NCI-H345 (cell line): Measurements from ENCODE around the gene C9.
"Not testable (repeated sequence)": the region's sequence is repeated elsewhere in the genome, so short reads cannot be mapped to it uniquely, and the experiment has no call there.

Experiments
- DNase-seq: peaks from one replicate; lab custom pipeline; 2025; lab: John Stamatoyannopoulos, UW

C9 gene

DNA sequence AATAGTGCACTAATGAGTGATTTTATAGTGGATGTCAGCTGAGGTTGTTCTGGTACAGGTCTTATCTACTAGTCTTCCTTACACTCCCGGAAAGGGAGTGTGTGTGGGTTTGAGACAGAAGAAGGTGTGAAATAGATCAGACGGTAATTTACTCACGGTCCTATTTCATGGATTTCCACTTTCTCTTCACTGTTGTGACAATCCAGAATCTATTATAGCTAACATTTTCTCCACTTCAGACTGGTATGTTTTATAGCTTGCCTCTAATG, 7.0 kb upstream of the C9 start:
- no peak for DNase-seq

DNA sequence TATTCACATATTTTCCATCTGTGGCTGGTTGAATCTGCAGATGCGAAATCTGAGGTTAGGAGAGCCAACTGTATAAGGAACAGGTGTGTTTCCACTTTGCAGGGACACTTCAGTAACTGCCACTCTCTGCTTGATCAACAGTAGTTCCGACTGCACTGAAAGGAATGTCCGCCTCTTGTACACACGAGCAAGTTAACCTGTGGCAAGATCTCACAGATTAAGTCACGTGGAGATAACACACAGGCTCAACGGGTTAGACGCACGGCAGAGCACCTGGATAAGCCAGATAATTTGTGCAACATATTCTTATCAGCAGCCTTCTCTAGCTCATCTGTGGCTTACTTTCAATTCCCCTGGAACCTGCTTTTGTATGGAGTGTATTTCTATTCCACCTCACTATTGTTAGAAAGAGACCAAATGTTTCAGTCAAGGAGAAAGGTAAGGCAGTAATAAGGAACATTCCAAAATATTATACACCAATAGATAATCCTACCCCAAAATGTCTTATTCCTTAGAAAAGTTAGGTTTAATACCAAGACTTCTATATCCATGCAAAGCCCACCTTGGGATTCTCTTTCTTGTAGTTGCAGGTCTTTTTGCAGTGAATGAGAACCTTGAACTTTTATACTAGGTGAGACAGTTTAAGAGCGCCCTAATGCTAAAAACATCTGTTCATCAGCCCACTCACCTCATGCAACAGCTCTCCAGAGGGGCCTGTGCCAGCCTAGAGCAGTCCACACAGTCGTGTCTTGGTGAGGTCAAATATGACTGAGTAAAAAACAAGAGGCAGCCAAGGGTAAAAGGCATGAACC, 6.5 kb upstream of the C9 start:
- no peak for DNase-seq

DNA sequence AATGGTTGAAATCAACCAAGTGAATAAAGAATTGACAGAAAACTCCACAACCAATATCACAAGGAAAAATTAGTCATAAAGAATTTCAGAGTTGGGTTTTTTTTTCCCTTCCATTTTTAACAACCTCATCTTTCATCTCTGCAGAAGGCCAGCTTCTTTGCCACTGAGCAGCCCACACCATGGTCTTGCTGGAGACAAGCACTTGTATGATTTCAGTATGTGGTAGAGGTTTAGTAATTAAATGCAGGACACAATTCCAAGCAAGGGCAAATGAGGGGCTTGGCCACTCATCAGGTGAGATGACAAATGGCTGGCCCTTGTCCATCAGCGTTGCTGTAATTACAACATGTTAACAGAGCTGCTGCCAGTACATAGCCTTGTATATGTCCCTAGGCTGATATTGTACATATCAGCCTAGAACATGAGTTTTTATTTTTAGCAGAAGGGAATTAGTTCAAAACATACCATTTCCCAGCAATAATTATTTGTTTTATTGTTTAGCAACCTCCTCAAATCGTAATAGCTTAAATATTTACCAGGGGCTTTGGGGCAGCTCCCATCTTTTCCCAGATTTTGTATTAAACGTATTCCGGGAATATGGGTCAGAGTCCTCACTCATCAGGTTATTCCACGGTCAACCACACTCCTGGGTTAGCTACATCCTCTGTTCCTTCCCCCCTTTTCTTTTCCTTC, 5.0 kb upstream of the C9 start:
- no peak for DNase-seq

DNA sequence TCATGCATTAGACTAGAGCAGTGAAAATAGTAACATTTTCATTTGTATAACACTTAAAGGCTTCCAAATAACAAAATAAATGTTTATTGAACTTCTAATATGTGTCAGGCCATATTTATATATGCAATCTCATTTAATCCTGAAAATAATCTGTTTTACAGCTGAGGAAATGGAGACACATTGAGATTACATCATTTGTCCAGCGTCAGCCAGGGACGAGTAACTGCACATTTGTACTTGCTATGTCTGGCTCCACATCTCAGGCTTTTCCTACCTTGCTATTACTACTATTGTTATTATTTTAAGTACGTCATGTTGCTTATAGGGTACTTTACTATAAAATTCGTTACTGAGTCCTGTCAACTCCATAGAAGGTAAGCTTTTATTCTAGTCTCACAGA, 3.8 kb upstream of the C9 start:
- no peak for DNase-seq

DNA sequence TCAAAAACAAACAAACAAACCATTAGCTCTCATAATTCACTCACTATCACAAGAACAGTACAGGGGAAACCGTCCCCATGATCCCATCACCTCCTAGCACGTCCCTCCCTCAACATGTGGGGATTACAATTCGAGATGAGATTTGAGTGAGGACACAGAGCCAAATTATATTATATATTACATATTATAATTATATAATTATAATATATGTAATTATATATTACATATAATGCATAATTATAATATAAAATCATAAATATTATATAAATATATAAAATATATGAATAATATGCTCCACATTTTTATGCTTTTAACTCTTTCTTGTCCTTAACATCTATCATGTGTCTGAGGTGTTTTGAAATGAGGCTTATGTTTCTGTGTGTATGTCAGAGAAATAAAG, 3.4 kb upstream of the C9 start:
- no peak for DNase-seq

DNA sequence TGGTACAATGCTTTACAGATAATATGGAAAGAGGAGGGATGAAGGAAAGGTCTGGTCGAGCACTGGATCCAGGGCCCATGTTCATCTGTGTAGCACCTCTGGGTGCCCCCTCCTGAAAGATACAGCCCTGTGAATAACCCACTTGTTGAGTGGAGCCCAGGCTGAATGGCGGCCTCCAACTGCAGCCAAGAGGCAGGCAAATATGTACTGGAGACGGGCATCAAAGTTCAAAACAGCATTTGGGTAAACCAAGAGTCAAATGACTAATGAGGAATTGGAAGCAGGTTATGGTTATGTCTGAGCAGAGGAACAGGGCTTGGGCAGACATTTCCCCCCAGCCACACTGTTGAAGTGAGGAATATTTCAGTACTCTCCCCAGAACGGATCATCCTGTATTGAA, 1.1 kb downstream of the C9 start:
- DNase-seq: no peak

DNA sequence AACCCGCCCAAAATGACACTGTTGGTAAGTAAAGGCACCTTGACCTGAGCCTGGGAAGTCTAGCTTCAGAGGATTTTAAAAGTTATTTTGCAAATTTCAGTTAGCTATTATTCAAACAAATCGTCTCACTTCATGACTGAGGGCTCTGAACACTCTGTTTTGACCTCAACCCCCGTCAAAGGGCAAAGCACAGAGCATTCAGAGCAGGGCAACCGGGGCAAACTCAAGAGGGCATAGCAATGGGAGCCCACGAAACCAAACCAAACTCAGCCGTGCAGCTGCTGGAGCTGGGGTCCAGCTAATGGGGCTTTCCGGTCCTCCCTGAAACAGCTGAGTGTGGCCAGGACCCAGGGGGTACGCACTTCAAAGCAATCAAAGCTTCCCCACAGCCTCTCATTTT, 1.6 kb downstream of the C9 start:
- no peak for DNase-seq

DNA sequence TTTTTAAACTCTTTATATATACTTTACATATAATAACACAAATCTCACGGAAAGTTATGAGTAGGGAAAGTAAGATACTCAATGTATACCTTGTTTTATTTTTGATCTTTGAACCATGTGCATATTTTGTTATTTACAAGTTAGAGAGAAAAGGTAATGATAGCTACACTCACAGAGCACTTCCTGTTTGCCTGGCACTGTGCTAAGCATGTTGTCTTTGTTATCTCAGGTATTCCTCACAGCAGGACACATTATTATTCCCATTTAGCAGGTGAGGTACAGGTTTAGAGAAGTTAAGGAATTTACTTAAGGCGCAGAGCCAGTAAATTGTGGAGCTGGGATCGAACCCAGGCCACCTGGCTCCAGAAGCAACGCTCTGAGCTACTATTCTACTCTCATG, 3.0 kb downstream of the C9 start:
- no peak for DNase-seq

DNA sequence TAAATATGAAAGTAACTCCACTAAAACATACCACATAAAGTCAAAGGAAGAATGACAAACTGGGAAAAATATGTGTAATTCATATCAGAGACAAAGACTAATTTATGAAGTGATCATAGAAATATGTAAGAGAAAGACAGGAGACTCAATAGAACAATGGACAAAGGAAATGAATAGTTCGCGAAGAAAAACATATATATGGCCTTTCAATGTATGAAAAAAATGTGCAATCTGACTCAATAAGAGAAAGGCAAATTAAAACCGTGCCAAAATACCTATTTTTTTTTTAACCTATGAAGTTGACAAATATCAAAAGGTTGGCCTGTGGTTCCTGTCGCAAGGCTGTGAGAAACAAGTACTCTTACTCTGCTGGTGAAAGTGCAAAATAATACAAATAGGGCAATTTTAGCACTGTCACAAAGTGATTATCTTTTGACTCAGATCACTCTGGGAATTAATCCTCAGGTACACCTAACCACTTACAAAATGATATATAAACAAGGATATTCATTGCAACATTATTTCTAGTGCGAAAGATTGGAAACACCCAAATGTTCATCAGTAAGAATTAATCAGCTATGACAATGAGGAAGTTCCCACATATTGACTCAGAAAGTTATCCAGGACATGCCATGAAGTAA, 3.7 kb downstream of the C9 start:
- DNase-seq: no peak

DNA sequence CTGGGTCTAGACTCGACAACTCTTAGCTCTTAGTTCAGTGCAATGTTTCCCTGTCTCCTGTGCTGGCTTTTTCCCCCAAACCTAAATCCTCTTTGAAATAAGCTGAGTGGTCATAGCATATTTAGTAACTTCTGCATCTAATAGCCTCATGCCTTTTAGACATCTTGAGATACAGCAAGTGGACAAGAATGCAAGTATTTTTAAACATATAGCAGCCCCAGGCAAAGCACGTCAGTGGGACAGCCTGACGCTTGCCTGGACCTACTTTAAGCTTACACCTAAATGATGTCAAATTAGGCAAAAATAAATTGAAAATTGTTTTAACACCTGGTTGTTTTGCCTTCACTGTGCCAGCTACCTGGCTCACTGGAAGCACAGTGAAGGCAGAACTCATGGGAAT, 8.0 kb downstream of the C9 start:
- DNase-seq: no peak

DNA sequence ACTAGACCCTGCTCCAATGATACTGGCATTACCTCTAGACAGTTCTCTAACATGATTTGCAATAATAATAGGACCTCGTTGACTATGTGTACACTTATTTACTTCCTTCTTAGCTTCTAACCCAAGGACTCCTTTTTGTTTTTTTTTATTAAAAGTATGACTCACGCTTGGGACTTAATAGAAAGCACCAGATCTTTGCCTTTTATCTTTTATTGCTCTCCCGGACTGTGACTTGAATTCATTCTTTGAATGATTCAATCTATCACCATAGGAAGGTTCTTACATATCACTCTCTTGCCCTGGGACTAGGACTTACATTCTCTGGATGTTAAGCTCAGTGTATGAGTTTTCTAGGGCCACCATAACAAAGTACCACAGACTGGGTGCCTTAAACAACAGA, 9.0 kb downstream of the C9 start:
- no peak for DNase-seq

DNA sequence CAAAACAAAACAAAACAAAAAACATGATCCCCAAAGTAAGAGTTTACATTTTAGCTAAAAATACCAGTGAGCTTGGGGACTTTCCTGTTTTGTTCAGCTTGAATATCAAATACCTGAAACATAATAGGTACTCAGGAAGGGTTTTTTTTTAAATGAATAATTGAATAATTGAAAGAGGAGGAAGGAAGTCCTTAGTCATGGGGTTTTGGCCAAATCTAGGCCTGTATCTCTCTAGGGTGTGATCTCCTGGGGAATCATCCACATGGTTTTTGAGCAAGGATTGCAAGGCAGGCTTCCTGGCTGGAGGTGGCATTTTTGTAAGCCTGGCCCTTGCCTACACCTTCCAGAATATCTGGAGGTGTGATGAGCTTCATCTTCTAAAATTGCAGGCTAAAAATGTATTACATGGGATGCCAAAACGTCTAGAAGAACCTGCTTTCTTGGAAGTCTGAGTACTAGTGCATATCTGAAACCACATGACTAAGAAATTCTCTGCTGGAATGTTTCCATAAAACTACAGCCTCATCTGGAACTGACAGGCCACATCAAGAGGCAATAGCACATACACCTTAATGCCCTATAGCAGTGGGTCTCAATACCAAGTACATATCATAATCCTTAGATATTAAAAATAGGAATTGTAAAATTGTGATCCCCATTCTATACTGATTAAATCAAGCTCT, 10.4 kb downstream of the C9 start:
- DNase-seq: no peak

DNA sequence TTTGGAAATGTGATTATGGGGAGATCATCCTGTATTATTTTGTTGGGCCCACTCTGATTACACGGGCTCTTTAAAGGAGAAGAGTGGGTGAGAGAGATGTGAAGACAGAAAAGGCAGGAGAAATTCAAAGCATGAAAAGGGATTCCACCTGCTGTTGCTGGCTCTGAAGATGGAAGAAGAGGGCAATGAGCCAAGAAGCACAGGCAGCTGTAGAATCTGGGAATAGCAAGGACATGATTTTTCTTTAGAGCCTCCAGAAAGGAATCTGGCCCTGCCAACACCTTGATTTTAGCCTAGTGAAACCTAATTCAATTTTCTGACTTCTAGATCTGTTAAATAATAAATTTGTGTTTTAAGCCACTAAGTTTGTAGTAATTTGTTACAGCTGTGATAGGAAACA, 11.3 kb downstream of the C9 start:
- no peak for DNase-seq

DNA sequence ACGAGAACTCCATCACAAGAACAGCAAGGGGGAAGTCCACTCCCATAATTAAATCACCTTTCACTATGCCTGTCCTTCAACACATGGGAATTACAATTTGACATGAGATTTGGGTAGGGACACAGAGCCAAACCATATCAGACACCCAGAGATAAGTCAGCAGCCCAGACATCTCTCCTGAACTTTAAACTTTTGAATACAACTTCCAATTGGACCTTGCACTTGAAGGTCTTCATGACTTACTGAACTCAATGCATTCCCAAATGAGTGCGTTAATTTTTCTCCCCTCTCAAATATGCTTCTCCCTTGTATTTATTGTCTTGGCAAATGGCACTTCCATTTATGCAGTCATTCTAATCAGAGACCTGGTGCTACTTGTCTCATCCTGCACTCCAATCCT, 12.1 kb downstream of the C9 start:
- no peak for DNase-seq

DNA sequence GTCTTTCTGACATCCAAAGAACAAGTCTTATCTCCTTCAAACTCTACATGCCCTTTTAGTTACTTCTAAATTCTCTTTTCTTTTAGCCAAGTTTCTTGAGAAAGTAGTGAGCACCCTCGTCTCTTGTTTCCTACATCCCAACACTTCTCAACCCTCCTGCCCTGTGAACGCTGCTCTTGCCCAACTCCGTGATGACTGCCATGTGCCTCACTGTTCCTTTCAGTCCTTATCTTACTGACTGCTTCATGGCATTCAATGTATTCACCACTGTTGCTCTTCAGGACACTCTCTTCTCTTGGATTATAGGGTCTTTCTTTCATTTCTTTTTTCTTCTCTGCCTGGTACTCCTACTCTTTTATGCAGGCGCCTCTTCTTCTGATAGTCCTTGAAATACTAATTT, 14.8 kb downstream of the C9 start:
- no peak for DNase-seq

DNA sequence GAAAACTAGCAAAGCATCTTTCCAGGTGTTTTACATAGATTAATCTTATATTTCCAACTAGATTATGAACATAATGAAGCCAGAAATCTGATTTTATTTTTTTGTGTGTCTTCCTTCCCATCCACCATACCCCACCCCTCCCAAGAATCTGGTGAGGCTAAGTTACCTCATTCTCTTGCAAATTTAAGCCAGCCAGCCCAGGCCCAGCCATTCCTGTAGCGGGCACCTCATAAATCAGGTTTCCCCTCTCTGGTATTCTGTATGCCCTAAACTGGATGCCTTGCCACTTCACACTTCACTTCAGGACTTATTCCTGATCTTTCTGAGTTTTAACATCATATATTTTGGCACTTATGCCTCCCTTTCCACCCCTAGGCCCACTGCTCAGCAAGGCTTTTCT, 21.8 kb downstream of the C9 start:
- no peak for DNase-seq

DNA sequence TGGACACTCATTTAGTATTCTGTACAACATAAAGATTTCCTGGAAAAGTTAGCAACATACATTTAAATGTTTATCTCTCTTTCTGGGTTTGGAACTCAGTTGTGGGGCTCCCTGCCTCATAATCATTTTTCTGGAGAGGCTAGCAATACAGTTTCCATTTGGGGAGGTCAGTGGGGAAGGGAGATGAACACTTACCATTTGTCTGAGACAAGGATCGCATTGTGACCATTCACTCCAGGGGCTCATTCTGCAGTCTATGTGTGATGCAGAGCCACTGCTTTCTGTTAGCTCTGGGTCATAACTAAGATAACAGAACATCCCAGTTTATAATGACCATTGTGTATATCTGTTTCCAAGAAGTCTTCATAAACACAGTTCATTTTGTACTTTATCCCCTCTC, 22.4 kb downstream of the C9 start:
- no peak for DNase-seq

DNA sequence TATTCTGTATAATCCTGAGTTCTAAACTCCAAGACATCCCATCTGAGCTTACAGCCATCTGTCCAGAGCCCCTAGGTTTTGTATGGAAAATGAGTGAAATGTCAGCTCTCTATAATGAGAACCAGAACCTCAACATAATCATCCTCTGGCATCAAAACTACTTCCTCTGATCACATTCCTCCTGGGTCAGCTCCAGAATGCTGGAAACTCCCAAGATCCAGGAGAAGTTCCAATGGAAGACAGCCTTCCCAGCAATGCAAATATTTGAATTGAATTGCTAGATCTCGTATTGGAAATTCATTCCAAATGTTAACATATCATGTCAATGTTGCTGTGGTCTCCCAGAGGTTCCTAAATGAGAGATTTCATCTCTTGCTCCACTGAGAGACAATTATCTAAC, 23.8 kb downstream of the C9 start:
- DNase-seq: no peak

DNA sequence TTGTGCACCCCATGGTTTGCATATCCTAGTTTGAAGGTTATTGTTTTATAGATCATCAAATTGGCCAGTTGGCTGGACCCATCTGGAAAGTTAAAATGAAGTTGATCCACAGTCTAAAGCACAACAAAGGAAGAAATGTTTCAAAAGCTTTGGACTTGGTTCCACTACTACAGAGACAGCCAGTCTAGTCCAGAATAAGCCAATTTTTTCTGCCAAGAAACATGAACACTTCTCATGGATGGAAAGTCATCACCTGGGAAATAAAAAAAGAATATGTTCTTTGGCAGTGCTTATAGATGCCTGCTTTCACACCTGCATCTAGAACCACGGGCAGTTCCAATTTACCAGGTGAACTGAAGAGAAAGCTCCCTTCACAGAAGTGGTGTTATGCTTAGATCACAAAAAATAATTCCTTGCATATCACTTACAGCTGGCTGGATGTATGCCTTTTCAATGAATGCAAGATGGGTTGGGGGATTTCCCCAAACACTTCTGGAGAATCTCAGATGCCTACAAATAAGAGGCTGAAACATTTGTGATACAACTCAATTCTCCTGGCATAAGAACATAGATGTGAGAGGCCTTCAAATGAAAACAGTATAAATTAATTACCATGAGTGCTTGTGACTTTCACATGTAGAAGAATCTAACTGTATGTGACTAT, 26.9 kb downstream of the C9 start:
- DNase-seq: no peak

DNA sequence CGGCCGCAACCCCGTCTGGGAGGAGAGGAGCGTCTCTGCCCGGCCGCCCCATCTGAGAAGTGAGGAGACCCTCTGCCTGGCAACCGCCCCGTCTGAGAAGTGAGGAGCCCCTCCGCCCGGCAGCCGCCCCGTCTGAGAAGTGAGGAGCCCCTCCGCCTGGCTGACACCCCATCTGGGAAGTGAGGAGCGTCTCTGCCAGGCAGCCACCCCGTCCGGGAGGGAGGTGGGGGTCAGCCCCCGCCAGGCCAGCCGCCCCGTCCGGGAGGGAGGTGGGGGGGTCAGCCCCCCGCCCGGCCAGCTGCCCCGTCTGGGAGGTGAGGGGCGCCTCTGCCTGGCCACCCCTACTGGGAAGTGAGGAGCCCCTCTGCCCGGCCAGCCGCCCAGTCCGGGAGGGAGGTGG, 30.0 kb downstream of the C9 start:
- not testable (repeated sequence) for DNase-seq

DNA sequence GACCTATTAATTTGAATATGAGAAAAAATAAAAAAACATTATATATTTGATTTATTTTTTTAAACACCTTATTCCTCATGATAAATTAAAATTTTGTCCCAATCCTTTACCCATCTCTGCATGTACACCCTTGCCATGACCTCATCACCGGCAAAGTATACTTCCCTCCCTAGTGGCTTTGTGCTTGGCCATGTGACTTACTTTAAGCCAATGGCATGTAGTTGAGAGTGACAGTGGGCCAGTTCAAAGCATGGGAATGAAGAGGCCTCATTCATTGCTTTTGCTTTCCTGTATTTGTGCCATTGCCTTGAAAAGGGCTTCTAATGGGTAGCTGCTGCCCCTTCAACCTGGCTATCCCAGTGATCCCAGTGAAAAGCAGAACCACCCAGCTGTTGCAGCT, 31.2 kb downstream of the C9 start:
- no peak for DNase-seq

DNA sequence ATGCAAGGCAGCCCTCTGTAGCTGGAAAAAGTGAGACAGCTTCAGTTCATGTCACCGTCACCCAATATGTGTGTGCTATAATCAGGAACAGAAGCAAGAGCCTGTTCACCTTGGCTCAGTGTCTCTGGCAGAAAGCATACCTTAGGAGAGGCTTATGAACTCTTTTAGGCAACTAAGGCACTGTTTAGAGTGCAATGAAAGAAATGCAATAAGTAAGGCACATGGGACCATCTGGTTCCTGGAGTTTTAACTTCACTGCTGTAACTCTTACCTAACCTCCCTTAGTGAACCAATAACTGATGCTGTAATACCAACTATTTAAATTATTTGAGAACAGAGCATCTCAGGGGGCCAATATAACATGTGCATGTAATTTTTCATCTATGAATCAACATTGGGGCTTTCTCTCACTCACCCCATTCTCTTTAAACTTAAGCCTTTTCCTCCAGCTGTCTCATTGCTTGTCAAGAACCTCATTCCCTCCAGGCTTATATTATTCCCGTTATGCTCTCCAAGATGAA, 32.4 kb downstream of the C9 start:
- DNase-seq: no peak
